HG02970 (cell line): ENCODE measurements around the gene F2R.
"Not testable (repeated sequence)": the region's sequence is repeated elsewhere in the genome, so short reads cannot be mapped to it uniquely, and the experiment has no call there.

Source experiments
- ATAC-seq: cut with Tn5 transposase; IDR thresholded peaks from one replicate; pipeline ENCODE4 v1.9.1; 2021; ENCODE audit warnings: mild to moderate bottlenecking, moderate library complexity, moderate number of reproducible peaks; ENCODE audit not compliant: unreplicated experiment, low FRiP score

Gene F2R

GRCh38 chr5:76747706-76748105 is 31.8 kb downstream of the F2R start:
- ATAC-seq: no peak

GRCh38 chr5:76751291-76751690 is 35.4 kb downstream of the F2R start:
- no peak for ATAC-seq

- no peak for ATAC-seq
Measured at GRCh38 chr5:76754668-76755078, 38.7 kb downstream of the F2R start.

GRCh38 chr5:76755779-76756637 is 40.1 kb downstream of the F2R start:
- no peak for ATAC-seq

- no peak for ATAC-seq
Measured at GRCh38 chr5:76757049-76757448, 41.1 kb downstream of the F2R start.

- not testable (repeated sequence) for ATAC-seq
Measured at GRCh38 chr5:76761118-76761517, 45.2 kb downstream of the F2R start.

- no peak for ATAC-seq
Measured at GRCh38 chr5:76762484-76762883, 46.6 kb downstream of the F2R start.

GRCh38 chr5:76763136-76763535 is 47.2 kb downstream of the F2R start:
- ATAC-seq: no peak

- ATAC-seq: no peak
Measured at GRCh38 chr5:76764374-76764773, 48.4 kb downstream of the F2R start.

- ATAC-seq: no peak
Measured at GRCh38 chr5:76765249-76765648, 49.3 kb downstream of the F2R start.

GRCh38 chr5:76766746-76767145 is 50.8 kb downstream of the F2R start:
- no peak for ATAC-seq

GRCh38 chr5:76771041-76771440 is 55.1 kb downstream of the F2R start:
- not testable (repeated sequence) for ATAC-seq

GRCh38 chr5:76771705-76772405 is 55.9 kb downstream of the F2R start:
- ATAC-seq: no peak

- ATAC-seq: no peak
Measured at GRCh38 chr5:76775921-76776320, 60.0 kb downstream of the F2R start.

- no peak for ATAC-seq
Measured at GRCh38 chr5:76776391-76776790, 60.5 kb downstream of the F2R start.

GRCh38 chr5:76780616-76781015 is 64.7 kb downstream of the F2R start:
- ATAC-seq: not testable (repeated sequence)

GRCh38 chr5:76781775-76782174 is 65.8 kb downstream of the F2R start:
- no peak for ATAC-seq

GRCh38 chr5:76782444-76782843 is 66.5 kb downstream of the F2R start:
- ATAC-seq: no peak
